Panc1 (cell line): ENCODE data around the gene LARP4B.

ENCODE experiments used
- POLR2AphosphoS5 ChIP-seq: IDR thresholded peaks from 2 replicates; pipeline ENCODE4 v1.6.1; 2012; ENCODE audit warnings: mild to moderate bottlenecking, low read depth, low read length, moderate library complexity
- REST ChIP-seq, 2 experiments: IDR thresholded peaks; 2 replicates each; pipeline ENCODE4 v1.6.1; 2011 to 2012; ENCODE audit warnings: low read depth in 2 of 2, control low read depth in 1 of 2, low read length in 1 of 2, mild to moderate bottlenecking in 1 of 2, moderate library complexity in 1 of 2; ENCODE audit not compliant: insufficient read depth in 1 of 2
- SIN3A ChIP-seq: IDR thresholded peaks from 2 replicates; pipeline ENCODE4 v1.6.1; 2012; ENCODE audit warnings: low read depth, mild to moderate bottlenecking, low read length, moderate library complexity, borderline replicate concordance; ENCODE audit not compliant: insufficient read depth
- TF ChIP-seq, protein P1 (sequence below): fragments of 450-650 bp; IDR thresholded peaks from 2 replicates; pipeline ENCODE4 v1.5.1; 2017; ENCODE audit warnings: mild to moderate bottlenecking

- TF ChIP-seq, protein P1, sequence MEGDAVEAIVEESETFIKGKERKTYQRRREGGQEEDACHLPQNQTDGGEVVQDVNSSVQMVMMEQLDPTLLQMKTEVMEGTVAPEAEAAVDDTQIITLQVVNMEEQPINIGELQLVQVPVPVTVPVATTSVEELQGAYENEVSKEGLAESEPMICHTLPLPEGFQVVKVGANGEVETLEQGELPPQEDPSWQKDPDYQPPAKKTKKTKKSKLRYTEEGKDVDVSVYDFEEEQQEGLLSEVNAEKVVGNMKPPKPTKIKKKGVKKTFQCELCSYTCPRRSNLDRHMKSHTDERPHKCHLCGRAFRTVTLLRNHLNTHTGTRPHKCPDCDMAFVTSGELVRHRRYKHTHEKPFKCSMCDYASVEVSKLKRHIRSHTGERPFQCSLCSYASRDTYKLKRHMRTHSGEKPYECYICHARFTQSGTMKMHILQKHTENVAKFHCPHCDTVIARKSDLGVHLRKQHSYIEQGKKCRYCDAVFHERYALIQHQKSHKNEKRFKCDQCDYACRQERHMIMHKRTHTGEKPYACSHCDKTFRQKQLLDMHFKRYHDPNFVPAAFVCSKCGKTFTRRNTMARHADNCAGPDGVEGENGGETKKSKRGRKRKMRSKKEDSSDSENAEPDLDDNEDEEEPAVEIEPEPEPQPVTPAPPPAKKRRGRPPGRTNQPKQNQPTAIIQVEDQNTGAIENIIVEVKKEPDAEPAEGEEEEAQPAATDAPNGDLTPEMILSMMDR = no peak
- TF ChIP-seq SIN3A (no peak), POLR2AphosphoS5 (no peak), REST (IDR thresholded peaks at IDR 0.05; ENCODE audit: insufficient read depth in 1 of 2, low read depth in 2 of 2, low read length in 1 of 2) (no peak)
Observed at GRCh38 chr10:870564-871166, 60.8 kb downstream of the LARP4B start.
